ENCODE results near the gene PTHLH.

PTHLH gene

GRCh38 chr12:27972721-27973120, at the start of gene PTHLH:
Gene PTHLH, minus strand, starts transcription at chr12:27972733. Its CDS starts 3,239 bp downstream, at chr12:27969494.
- no peak for DNase-seq

- no peak for DNase-seq
These were observed 49.2 kb upstream of the PTHLH start for GRCh38 chr12:28021704-28022103.

- DNase-seq: no peak
These were observed 45.3 kb upstream of the PTHLH start for GRCh38 chr12:28017873-28018255.

GRCh38 chr12:28017126-28017872, 44.8 kb upstream of the PTHLH start:
- DNase-seq: no peak

- no peak for DNase-seq
These were observed 42.6 kb upstream of the PTHLH start for GRCh38 chr12:28015165-28015564.

GRCh38 chr12:28014196-28014595, 41.7 kb upstream of the PTHLH start:
- no peak for DNase-seq

- no peak for DNase-seq
These were observed 39.9 kb upstream of the PTHLH start for GRCh38 chr12:28012333-28012918.

GRCh38 chr12:28010036-28010435, 37.5 kb upstream of the PTHLH start:
- DNase-seq: no peak

GRCh38 chr12:27999970-28000369, 27.4 kb upstream of the PTHLH start:
- no peak for DNase-seq

GRCh38 chr12:27999521-27999920, 27.0 kb upstream of the PTHLH start:
- DNase-seq: no peak

- no peak for DNase-seq
These were observed 26.1 kb upstream of the PTHLH start for GRCh38 chr12:27998658-27999057.

GRCh38 chr12:27998170-27998569, 25.6 kb upstream of the PTHLH start:
- no peak for DNase-seq

- DNase-seq: no peak
These were observed 24.2 kb upstream of the PTHLH start for GRCh38 chr12:27996761-27997160.

GRCh38 chr12:27995406-27995805, 22.9 kb upstream of the PTHLH start:
- no peak for DNase-seq

GRCh38 chr12:27988594-27989233, 16.2 kb upstream of the PTHLH start:
- DNase-seq: no peak

GRCh38 chr12:27987331-27987730, 14.8 kb upstream of the PTHLH start:
- no peak for DNase-seq

- no peak for DNase-seq
These were observed 11.7 kb upstream of the PTHLH start for GRCh38 chr12:27984275-27984674.

- no peak for DNase-seq
These were observed 10.4 kb upstream of the PTHLH start for GRCh38 chr12:27982951-27983350.

GRCh38 chr12:27982385-27982784, 9.9 kb upstream of the PTHLH start:
- DNase-seq: no peak

- no peak for DNase-seq
These were observed 9.3 kb upstream of the PTHLH start for GRCh38 chr12:27981874-27982273.

GRCh38 chr12:27979145-27979544, 6.6 kb upstream of the PTHLH start:
- DNase-seq: no peak

GRCh38 chr12:27975222-27976136, 2.9 kb upstream of the PTHLH start:
- DNase-seq: no peak

- DNase-seq: no peak
These were observed 2.2 kb upstream of the PTHLH start for GRCh38 chr12:27974735-27975221.

Data from CD4-positive, alpha-beta T cell treated with Interleukin-10 for 1 hour (primary cell).